ENCODE results near the gene MAPK4. TPM values are rescaled to one million over a fixed set of nuclear protein-coding genes. Genes with fewer than 3 reads are reported as not detected.

MAPK4 gene
- total and polyA plus RNA-seq, 10 of the 15 experiments (the other 5 are each of a cell fraction or from before 2014, with no cell fraction given), result 0.03 to 0.11 (median 0.06) TPM; not detected in 4

GRCh38 chr18:50737127-50737526, 177.2 kb downstream of the MAPK4 start:
- 2% methylated on average over 3 of the region's 3 CpGs for WGBS (ENCODE audit: insufficient coverage, insufficient replicate concordance, low lambda C conversion rate, missing lambda C conversion rate)
- in situ Hi-C loops (cut with MboI) (no loop called here), intact Hi-C loops (cut with micrococcal nuclease; ENCODE audit: unreplicated experiment) (no loop called here)
- ChIA-PET RAD21 (ENCODE audit: unreplicated experiment) (no interaction called here), POLR2A (no interaction called here), SMC1A (ENCODE audit: uncharacterized antibody, unreplicated experiment) (no interaction called here), CTCF (no interaction called here)
- Histone ChIP-seq H3K79me2 (ENCODE audit: control insufficient read depth, insufficient read depth, low read length) (no peaks in the 10 kb centered on the region), H3K27ac (ENCODE audit: control insufficient read depth, insufficient read depth) (no peak overlapping the region), H3K4me1 (ENCODE audit: control insufficient read depth, insufficient read depth, low read length) (no peaks in the 10 kb centered on the region), H4K20me1 (ENCODE audit: control insufficient read depth, insufficient read depth) (no peaks in the 10 kb centered on the region), H3K27me3 (replicated peaks in 1 of 2; ENCODE audit: control insufficient read depth in 2 of 2, insufficient read depth in 2 of 2, low read length in 1 of 2) (no peaks in the 10 kb centered on the region; a peak in 1 of 4 replicates), H3K4me3 (no peak overlapping the region), H3K9ac (ENCODE audit: control insufficient read depth, insufficient read depth, low read length) (no peak overlapping the region), H3K9me3 (replicated peaks; ENCODE audit: control insufficient read depth, insufficient read depth, low read length) (no peaks in the 10 kb centered on the region), H3K4me2 (ENCODE audit: control insufficient read depth, insufficient read depth) (no peak overlapping the region), H2AFZ (ENCODE audit: control insufficient read depth, low read depth, low read length) (no peak overlapping the region), H3K36me3 (ENCODE audit: control insufficient read depth in 2 of 2, insufficient read depth in 2 of 2, low read length in 1 of 2) (no peaks in the 10 kb centered on the region)
- BruUV-seq (replicated peaks), result no TSS peak
- FAIRE-seq (no peak), DNase-seq (ENCODE audit: low read depth, low spot score) (no peak), ATAC-seq (no peak)
- TF ChIP-seq HDAC6 (IDR thresholded peaks at IDR 0.05; ENCODE audit: unreplicated experiment) (no peak), NFYB (IDR thresholded peaks at IDR 0.05; ENCODE audit: insufficient read depth, low read depth, low read length) (no peak)

- CTCF ChIA-PET, result interaction anchor here (0.7 kb wide), 1 partner anchor 26 kb away, joined by 3 read pairs; no protein-coding TSS in a partner anchor
- Histone ChIP-seq H3K27me3 (replicated peaks in 1 of 2; ENCODE audit: control insufficient read depth in 2 of 2, insufficient read depth in 2 of 2, low read length in 1 of 2) (no peaks in the 10 kb centered on the region; a peak in 1 of 4 replicates), H3K4me1 (ENCODE audit: control insufficient read depth, insufficient read depth, low read length) (no peaks in the 10 kb centered on the region), H3K36me3 (ENCODE audit: control insufficient read depth in 2 of 2, insufficient read depth in 2 of 2, low read length in 1 of 2) (no peaks in the 10 kb centered on the region), H3K27ac (ENCODE audit: control insufficient read depth, insufficient read depth) (no peak overlapping the region), H3K4me2 (ENCODE audit: control insufficient read depth, insufficient read depth) (no peak overlapping the region), H3K9me3 (replicated peaks; ENCODE audit: control insufficient read depth, insufficient read depth, low read length) (no peaks in the 10 kb centered on the region), H3K79me2 (ENCODE audit: control insufficient read depth, insufficient read depth, low read length) (no peaks in the 10 kb centered on the region), H3K9ac (ENCODE audit: control insufficient read depth, insufficient read depth, low read length) (no peak overlapping the region), H2AFZ (ENCODE audit: control insufficient read depth, low read depth, low read length) (no peak overlapping the region), H3K4me3 (no peak overlapping the region), H4K20me1 (ENCODE audit: control insufficient read depth, insufficient read depth) (no peaks in the 10 kb centered on the region)
- BruUV-seq (replicated peaks), result no TSS peak
- in situ Hi-C loops (cut with MboI), result no loop called here
- intact Hi-C loops (cut with micrococcal nuclease; ENCODE audit: unreplicated experiment), result no loop called here
- 59% methylated on average over 6 of the region's 7 CpGs for WGBS (ENCODE audit: insufficient coverage, insufficient replicate concordance, low lambda C conversion rate, missing lambda C conversion rate)
- DNase-seq (ENCODE audit: low read depth, low spot score) (no peak), FAIRE-seq (no peak), ATAC-seq (no peak)
- POLR2A ChIA-PET, result no interaction called here
- RAD21 ChIA-PET (ENCODE audit: unreplicated experiment), result no interaction called here
- SMC1A ChIA-PET (ENCODE audit: uncharacterized antibody, unreplicated experiment), result no interaction called here
- no peak for TF ChIP-seq MEF2A (IDR thresholded peaks at IDR 0.05; ENCODE audit: insufficient read depth, low read depth, low read length)
- TF ChIP-seq EZH2 (IDR thresholded peaks at IDR 0.05; ENCODE audit: borderline replicate concordance, control insufficient read depth, low read depth, low read length), result no peak
- no peak for TF ChIP-seq RELA (IDR thresholded peaks at IDR 0.05; ENCODE audit: borderline replicate concordance, partially characterized antibody)
These were observed 178.3 kb downstream of the MAPK4 start for GRCh38 chr18:50738098-50738757.

Data from GM12878 (cell line).